ENCODE measurements around the gene COASY.

COASY gene

GRCh38 chr17:42518046-42518754, 43.7 kb upstream of the COASY start:
- Histone ChIP-seq H3K9me3 (ENCODE audit: insufficient read depth, low read length) (no peaks in the 10 kb centered on the region), H3K36me3 (ENCODE audit: insufficient read depth, insufficient read length, low read length) (peaks cover 59% of the 10 kb centered on the region), H3K27me3 (ENCODE audit: insufficient read depth, insufficient read length) (no peaks in the 10 kb centered on the region), H3K9ac (ENCODE audit: insufficient read length, low read depth) (no peak overlapping the region), H3K4me3 (ENCODE audit: insufficient read length, low read depth) (no peak overlapping the region), H3K4me1 (ENCODE audit: insufficient read depth, insufficient read length) (peaks cover 49% of the 10 kb centered on the region)
- no peak for TF ChIP-seq YY1 (IDR thresholded peaks at IDR 0.05; ENCODE audit: insufficient read depth, insufficient read length)
- TF ChIP-seq ZNF274 (IDR thresholded peaks at IDR 0.05; ENCODE audit: low read depth, low read length), result no peak
- no peak for TF ChIP-seq SUZ12 (IDR thresholded peaks at IDR 0.05; ENCODE audit: extremely low read depth, insufficient read depth, insufficient read length)
- DNase-seq (ENCODE audit: low read depth, low spot score), result no peak

GRCh38 chr17:42518755-42519545, 43.0 kb upstream of the COASY start:
- H3K4me1 ChIP-seq (ENCODE audit: insufficient read depth, insufficient read length), result peaks cover 44% of the 10 kb centered on the region
- no peak overlapping the region for H3K4me3 ChIP-seq (ENCODE audit: insufficient read length, low read depth)

GRCh38 chr17:42519546-42520491, 42.1 kb upstream of the COASY start:
- Histone ChIP-seq H3K9ac (ENCODE audit: insufficient read length, low read depth) (peak overlapping the region; percentile 45), H3K4me1 (ENCODE audit: insufficient read depth, insufficient read length) (peaks cover 44% of the 10 kb centered on the region), H3K9me3 (ENCODE audit: insufficient read depth, low read length) (no peaks in the 10 kb centered on the region), H3K4me3 (ENCODE audit: insufficient read length, low read depth) (no peak overlapping the region), H3K27me3 (ENCODE audit: insufficient read depth, insufficient read length) (no peaks in the 10 kb centered on the region), H3K36me3 (ENCODE audit: insufficient read depth, insufficient read length, low read length) (peaks cover 48% of the 10 kb centered on the region)
- peak; percentile 63 for DNase-seq (ENCODE audit: low read depth, low spot score)
- TF ChIP-seq YY1 (IDR thresholded peaks at IDR 0.05; ENCODE audit: insufficient read depth, insufficient read length) (no peak), SUZ12 (IDR thresholded peaks at IDR 0.05; ENCODE audit: extremely low read depth, insufficient read depth, insufficient read length) (no peak), ZNF274 (IDR thresholded peaks at IDR 0.05; ENCODE audit: low read depth, low read length) (no peak)

More at GRCh38 chr17:42518755-42519545, 43.0 kb upstream of the COASY start:
- H3K27me3 ChIP-seq (ENCODE audit: insufficient read depth, insufficient read length), result no peaks in the 10 kb centered on the region
- H3K9ac ChIP-seq (ENCODE audit: insufficient read length, low read depth), result peak overlapping the region; percentile 45
- no peaks in the 10 kb centered on the region for H3K9me3 ChIP-seq (ENCODE audit: insufficient read depth, low read length)
- peaks cover 54% of the 10 kb centered on the region for H3K36me3 ChIP-seq (ENCODE audit: insufficient read depth, insufficient read length, low read length)
- DNase-seq (ENCODE audit: low read depth, low spot score), result no peak
- TF ChIP-seq YY1 (IDR thresholded peaks at IDR 0.05; ENCODE audit: insufficient read depth, insufficient read length) (no peak), SUZ12 (IDR thresholded peaks at IDR 0.05; ENCODE audit: extremely low read depth, insufficient read depth, insufficient read length) (no peak), ZNF274 (IDR thresholded peaks at IDR 0.05; ENCODE audit: low read depth, low read length) (no peak)

- H3K36me3 ChIP-seq (ENCODE audit: insufficient read depth, insufficient read length, low read length), result peaks cover 46% of the 10 kb centered on the region
- H3K9me3 ChIP-seq (ENCODE audit: insufficient read depth, low read length), result no peaks in the 10 kb centered on the region
- H3K27me3 ChIP-seq (ENCODE audit: insufficient read depth, insufficient read length), result no peaks in the 10 kb centered on the region
- no peak overlapping the region for H3K9ac ChIP-seq (ENCODE audit: insufficient read length, low read depth)
- no peak for TF ChIP-seq SUZ12 (IDR thresholded peaks at IDR 0.05; ENCODE audit: extremely low read depth, insufficient read depth, insufficient read length)
- no peak for TF ChIP-seq ZNF274 (IDR thresholded peaks at IDR 0.05; ENCODE audit: low read depth, low read length)
- no peak for TF ChIP-seq YY1 (IDR thresholded peaks at IDR 0.05; ENCODE audit: insufficient read depth, insufficient read length)
- peaks cover 44% of the 10 kb centered on the region for H3K4me1 ChIP-seq (ENCODE audit: insufficient read depth, insufficient read length)
- DNase-seq (ENCODE audit: low read depth, low spot score), result no peak
- H3K4me3 ChIP-seq (ENCODE audit: insufficient read length, low read depth), result no peak overlapping the region
Measured at GRCh38 chr17:42520540-42520951, 41.4 kb upstream of the COASY start.

GRCh38 chr17:42521036-42521435, 40.9 kb upstream of the COASY start:
- H3K27me3 ChIP-seq (ENCODE audit: insufficient read depth, insufficient read length), result no peaks in the 10 kb centered on the region
- peaks cover 44% of the 10 kb centered on the region for H3K4me1 ChIP-seq (ENCODE audit: insufficient read depth, insufficient read length)
- DNase-seq (ENCODE audit: low read depth, low spot score), result no peak
- H3K36me3 ChIP-seq (ENCODE audit: insufficient read depth, insufficient read length, low read length), result peaks cover 46% of the 10 kb centered on the region
- no peak for TF ChIP-seq ZNF274 (IDR thresholded peaks at IDR 0.05; ENCODE audit: low read depth, low read length)
- H3K9ac ChIP-seq (ENCODE audit: insufficient read length, low read depth), result no peak overlapping the region
- H3K4me3 ChIP-seq (ENCODE audit: insufficient read length, low read depth), result no peak overlapping the region
- H3K9me3 ChIP-seq (ENCODE audit: insufficient read depth, low read length), result no peaks in the 10 kb centered on the region

GRCh38 chr17:42521666-42522262, 40.2 kb upstream of the COASY start:
- H3K9me3 ChIP-seq (ENCODE audit: insufficient read depth, low read length), result no peaks in the 10 kb centered on the region
- H3K9ac ChIP-seq (ENCODE audit: insufficient read length, low read depth), result peak overlapping the region; percentile 58
- H3K27me3 ChIP-seq (ENCODE audit: insufficient read depth, insufficient read length), result no peaks in the 10 kb centered on the region
- peaks cover 44% of the 10 kb centered on the region for H3K4me1 ChIP-seq (ENCODE audit: insufficient read depth, insufficient read length)
- TF ChIP-seq ZNF274 (IDR thresholded peaks at IDR 0.05; ENCODE audit: low read depth, low read length), result no peak
- TF ChIP-seq YY1 (IDR thresholded peaks at IDR 0.05; ENCODE audit: insufficient read depth, insufficient read length), result no peak
- no peak for TF ChIP-seq SUZ12 (IDR thresholded peaks at IDR 0.05; ENCODE audit: extremely low read depth, insufficient read depth, insufficient read length)
- DNase-seq (ENCODE audit: low read depth, low spot score), result no peak
- peaks cover 43% of the 10 kb centered on the region for H3K36me3 ChIP-seq (ENCODE audit: insufficient read depth, insufficient read length, low read length)
- no peak overlapping the region for H3K4me3 ChIP-seq (ENCODE audit: insufficient read length, low read depth)
